NCI-H748 (cell line): ENCODE measurements around the gene COX5A.
"Not testable (repeated sequence)": the region's sequence is repeated elsewhere in the genome, so short reads cannot be mapped to it uniquely, and the experiment has no call there.

ENCODE experiments used
- DNase-seq: peaks from one replicate; lab custom pipeline; 2025; ENCODE audit not compliant: unreplicated experiment; lab: John Stamatoyannopoulos, UW

Gene COX5A

DNA sequence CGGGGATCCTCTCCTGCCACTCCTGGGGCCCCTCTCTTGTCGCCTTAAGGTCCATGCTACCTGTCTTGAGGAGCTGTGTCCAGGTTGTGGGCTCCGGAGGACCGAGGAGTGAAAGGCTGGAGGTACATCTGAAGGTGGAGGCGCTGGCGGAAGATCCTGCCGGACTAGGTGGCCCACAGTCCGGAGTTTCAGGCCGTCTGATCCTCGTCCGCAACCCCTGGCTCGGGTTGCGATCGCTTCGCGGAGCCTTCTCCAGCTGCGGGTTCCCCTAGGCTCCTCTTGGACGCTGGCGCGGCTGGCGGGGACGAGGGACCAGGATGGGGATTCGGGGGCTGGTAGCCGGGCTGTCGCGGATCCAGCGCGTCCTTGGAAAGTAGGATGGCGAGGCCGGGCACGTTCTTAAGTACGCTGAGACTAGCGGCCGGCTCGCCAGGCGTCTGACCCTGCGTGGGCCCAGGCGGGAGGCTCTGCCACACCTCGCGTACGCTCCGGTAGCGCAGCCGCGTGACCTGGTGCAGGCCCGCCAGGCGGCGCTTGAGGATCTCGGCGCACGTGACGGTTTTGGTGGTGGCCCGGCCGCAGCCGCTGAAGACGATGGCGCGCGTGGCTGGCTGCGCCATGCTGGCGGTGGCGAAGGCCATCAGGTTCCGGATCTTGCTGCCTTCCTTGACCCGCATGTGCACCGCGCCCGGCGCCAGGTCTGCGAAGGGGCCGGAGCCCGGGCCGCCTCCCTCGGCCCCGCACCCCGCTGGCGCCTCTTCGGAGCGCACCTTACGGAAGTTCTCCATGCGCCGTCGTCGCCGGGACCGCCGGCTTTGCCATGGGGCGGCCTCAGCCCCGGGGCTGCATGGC, 18.1 kb upstream of the COX5A start:
- DNase-seq: peak; percentile 55

DNA sequence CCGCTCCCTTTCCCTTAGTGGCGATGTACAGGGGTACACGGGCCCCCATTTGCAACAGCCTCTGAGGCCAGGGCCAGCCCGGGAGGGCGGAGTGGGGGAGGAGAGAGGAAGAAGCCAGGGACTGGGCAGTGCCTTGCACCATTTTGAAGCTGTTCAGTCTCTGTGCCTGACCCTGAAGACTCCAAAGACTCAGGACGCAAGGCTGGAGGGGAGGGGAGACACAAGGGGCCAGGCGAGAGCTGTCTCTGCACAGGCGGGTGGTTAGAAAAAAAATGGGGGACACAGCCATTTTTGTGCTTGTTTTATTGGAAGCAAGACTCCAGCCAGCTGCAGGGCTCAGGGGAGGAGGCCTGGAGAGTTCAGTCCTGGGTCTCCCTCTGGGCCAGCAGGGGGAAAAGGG, 17.1 kb upstream of the COX5A start:
- DNase-seq: no peak

GRCh38 chr15:74954515-74954914, 16.6 kb upstream of the COX5A start:
- no peak for DNase-seq

DNA sequence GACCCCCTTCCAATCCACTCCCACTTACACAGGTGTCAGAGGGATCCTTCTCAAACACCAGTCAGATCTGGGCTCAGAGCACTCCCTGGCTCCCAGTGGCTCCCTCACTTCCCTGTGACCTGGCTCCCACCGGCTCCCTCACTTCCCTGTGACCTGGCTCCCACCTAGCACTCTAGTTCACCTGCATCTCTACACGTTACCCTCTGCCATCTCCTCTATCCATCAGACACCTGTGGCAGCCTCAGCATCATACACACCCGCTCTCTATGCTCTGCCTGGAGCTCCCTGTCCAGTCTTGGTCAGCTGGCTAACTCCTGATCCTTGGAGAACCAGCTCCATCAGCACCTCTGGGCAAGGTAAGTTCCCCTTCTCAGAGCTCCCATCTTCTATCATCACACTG, 13.1 kb upstream of the COX5A start:
- no peak for DNase-seq

- DNase-seq: peak; percentile 59
Observed at GRCh38 chr15:74950078-74950908, 12.4 kb upstream of the COX5A start.

DNA sequence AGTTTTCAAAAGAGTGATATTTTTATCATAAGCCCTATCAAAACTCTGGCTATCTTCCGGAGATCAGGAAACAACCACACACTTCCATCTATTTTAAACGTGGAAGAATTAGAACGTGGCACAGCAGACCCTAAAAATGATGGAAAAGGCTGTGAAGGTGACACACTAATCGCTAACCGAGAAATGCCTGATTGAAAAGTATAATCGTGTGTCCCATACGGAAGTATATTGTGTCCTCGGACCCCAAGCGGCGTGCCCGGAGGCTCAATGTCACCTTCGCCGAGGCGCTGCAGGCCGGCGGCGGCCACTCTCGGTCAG, 642 bp downstream of the COX5A start:
- DNase-seq: peak; percentile 51

- peak; percentile 16 for DNase-seq
Observed at GRCh38 chr15:74935193-74935592, 2.7 kb downstream of the COX5A start.

GRCh38 chr15:74933573-74933972, 4.3 kb downstream of the COX5A start:
- DNase-seq: no peak

- DNase-seq: no peak
Observed at GRCh38 chr15:74928771-74929198, 9.1 kb downstream of the COX5A start.

DNA sequence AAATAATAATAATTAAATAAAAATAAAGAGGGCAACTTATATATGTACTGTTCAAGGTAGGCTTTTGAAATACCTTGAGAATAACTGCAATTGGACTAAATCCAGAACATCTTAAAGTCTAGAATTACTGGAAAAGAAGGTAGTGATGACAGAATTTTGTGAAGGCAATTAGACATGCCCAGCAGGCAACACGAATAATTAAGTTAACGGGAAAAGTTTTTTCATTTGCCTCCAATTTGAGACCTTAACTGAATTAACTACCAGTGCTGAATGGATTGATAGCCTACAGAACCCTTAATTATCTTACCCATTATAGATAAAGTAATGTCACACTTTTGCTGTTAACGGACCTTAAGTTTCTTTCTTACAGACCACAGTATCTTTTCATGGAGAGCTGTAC, 13.3 kb downstream of the COX5A start:
- no peak for DNase-seq

- DNase-seq: no peak
Observed at GRCh38 chr15:74920456-74920855, 17.4 kb downstream of the COX5A start.

DNA sequence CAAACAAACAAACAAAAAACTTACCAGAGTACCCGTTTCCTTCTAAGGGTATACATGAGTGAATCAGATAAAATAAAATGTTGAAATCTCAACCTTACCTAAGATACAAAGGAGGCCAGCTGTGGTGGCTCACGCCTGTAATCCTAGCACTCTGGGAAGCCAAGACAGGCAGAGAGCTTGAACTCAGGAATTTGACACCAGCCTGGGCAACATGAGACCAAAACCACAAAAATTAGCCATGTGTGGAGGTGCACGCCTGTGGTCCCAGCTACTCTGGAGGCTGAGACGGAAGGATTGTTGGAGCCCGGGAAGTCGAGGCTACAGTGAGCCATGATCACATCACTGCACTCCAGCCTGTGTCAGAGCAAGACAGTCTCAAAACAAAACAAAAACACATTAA, 20.2 kb downstream of the COX5A start:
- DNase-seq: no peak

GRCh38 chr15:74913799-74914198, 24.1 kb downstream of the COX5A start:
- not testable (repeated sequence) for DNase-seq

DNA sequence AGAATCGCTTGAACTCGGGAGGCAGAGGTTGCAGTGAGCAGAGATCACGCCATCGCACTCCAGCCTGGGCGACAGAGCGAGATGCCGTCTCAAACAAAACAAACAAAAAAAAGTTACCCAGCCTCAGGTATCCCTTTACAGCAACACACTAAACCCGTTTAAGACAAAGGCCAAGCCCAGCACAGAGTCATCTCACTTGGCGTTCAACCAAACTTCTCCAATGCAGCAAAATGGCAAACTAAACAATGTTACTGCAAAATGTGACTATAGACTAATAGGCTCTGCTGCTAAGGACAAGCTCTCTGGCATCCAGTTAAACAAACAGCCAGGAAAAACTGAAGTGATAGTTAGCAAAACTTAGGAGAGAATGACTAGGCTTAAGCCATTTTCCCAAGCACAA, 24.8 kb downstream of the COX5A start:
- DNase-seq: no peak

DNA sequence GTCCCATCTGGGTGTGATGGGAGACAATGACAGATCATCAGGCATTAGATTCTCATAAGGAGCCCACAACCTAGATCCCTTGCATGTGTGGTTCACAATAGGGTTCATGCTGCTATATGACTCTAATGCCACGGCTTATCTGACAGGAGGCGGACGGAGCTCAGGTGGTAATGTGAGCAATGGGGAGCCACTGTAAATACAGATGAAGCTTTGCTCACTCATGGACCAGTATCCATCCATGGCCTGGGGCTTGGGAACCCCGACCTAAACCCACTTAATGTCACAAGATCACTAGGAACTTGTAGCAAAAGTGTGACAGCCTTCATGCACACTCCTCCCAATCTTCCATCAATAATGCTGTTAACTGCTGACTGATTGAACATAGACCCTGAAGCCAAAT, 29.2 kb downstream of the COX5A start:
- DNase-seq: no peak

GRCh38 chr15:74907163-74907870, 30.6 kb downstream of the COX5A start:
- no peak for DNase-seq

- peak; percentile 81 for DNase-seq
Observed at GRCh38 chr15:74906450-74907162, 31.3 kb downstream of the COX5A start, which contains the start of gene FAM219B. Gene FAM219B, minus strand, starts transcription at chr15:74906851. Its CDS starts 51 bp downstream, at chr15:74906800.

DNA sequence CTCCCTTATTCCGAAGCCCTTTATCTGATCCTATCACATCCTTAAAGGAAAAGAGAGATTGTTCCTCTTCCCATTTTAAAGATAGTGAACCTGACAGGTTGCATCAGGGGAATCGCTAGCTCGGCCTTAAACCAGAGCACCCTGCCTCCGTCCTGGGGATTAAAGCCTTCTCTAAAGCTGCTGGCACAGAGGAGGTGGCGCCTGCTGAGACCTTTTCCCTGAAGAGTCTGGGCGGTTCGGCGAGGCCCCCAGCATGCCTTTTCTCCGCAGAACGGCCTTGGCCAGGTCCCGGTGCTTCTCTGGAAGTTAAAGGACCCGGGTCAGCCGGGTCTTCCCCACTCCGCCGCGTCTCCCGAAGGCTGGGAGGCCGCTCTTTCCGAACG, 31.8 kb downstream of the COX5A start:
- peak; percentile 48 for DNase-seq

DNA sequence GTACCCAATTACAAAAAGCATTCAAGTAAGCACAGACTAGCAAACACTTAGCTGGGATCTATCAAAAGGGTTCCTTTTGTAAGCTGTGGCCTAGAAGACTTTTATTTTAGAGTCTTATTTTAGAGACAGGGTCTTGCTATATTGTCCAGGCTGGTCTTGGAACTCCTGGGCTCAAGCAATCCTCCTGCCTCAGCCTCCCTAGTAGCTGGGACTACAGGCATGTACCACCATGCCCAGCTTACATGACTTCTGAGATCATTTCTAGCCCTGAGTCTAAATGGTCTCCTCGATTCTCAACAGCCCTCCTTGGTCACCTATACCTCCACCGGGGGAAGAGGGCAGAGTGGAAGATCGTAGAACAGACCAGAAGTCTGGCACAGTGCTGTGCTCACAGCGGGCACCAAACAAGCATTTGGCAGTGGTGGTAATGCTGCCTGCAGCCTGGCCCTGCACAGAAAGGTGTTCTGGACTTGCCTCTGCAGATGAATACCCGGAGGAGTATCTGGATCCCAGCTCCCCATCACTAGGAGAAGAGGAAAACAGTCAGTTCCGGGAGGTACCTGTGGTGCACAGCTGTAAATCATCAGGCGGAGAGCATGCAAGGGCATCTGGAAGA, 33.6 kb downstream of the COX5A start:
- DNase-seq: no peak

DNA sequence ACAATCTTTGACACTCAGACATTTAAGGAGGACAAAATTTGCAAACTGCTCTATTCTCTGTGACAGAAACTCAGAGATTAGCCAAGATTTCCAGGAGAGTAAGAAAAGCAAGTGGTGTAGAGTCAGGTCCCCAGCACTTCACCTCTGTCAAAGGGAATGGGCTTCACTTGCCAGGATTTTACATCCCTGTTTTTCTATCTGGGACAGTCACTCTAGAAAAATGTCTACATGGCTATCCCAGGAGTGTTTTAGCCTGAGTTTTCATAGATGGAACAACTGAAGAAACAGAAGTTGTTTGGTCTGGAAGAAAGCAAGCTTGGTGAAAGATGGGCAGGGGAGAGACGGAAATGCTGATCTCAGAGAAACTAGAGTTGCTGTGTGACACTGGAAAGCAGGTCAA, 34.2 kb downstream of the COX5A start:
- DNase-seq: no peak
